ENCODE data around the gene JARID2.

GRCh38 chr6:15512721-15513120 lies 266.9 kb downstream of the JARID2 start:
- TF ChIP-seq TAF1 (IDR thresholded peaks at IDR 0.05; ENCODE audit: borderline replicate concordance, insufficient read depth, low read length) (no peak), REST (IDR thresholded peaks at IDR 0.05; ENCODE audit: insufficient read depth in 1 of 2, low read depth in 2 of 2, low read length in 2 of 2) (no peak), POLR2AphosphoS5 (IDR thresholded peaks at IDR 0.05; ENCODE audit: low read depth, low read length) (no peak)
